PFSK-1 (cell line): ENCODE measurements around the gene CD300A.

Experiments
- FOXP2 ChIP-seq: optimal IDR thresholded peaks from 2 replicates; pipeline ENCODE3; 2011; ENCODE audit warnings: borderline replicate concordance, control low read depth, inconsistent platforms; ENCODE audit not compliant: insufficient read depth; ENCODE audit errors: extremely low read length, extremely low read depth
- POLR2AphosphoS5 ChIP-seq: IDR thresholded peaks from 2 replicates; pipeline ENCODE4 v1.6.1; 2012; ENCODE audit warnings: low read depth, mild to moderate bottlenecking, control low read depth, low read length, moderate library complexity
- REST ChIP-seq, 2 experiments: IDR thresholded peaks; 2 replicates each; pipeline versions ENCODE4 v1.6.1 to v1.8.0; 2011 to 2012; ENCODE audit warnings: low read depth in 2 of 2, low read length in 2 of 2, control low read depth in 1 of 2, inconsistent platforms in 1 of 2, mild to moderate bottlenecking in 1 of 2, moderate library complexity in 1 of 2; ENCODE audit not compliant: insufficient read depth in 1 of 2
- SIN3A ChIP-seq: IDR thresholded peaks from 2 replicates; pipeline ENCODE4 v1.6.1; 2012; ENCODE audit warnings: mild to moderate bottlenecking, low read length, moderate library complexity, borderline replicate concordance; ENCODE audit not compliant: insufficient read depth
- TAF1 ChIP-seq: IDR thresholded peaks from 2 replicates; pipeline ENCODE4 v1.6.1; 2012; ENCODE audit warnings: low read length, control low read depth, borderline replicate concordance; ENCODE audit not compliant: insufficient read depth

GRCh38 chr17:74449306-74449705, 17.1 kb upstream of the CD300A start:
- no peak for TF ChIP-seq REST (IDR thresholded peaks at IDR 0.05; ENCODE audit: insufficient read depth in 1 of 2, low read depth in 2 of 2, low read length in 2 of 2)
- no peak for TF ChIP-seq POLR2AphosphoS5
- TF ChIP-seq SIN3A, result no peak
- no peak for TF ChIP-seq TAF1
- TF ChIP-seq FOXP2, result no peak
